ENCODE measurements around the gene SPON1. TPM values are rescaled to one million over a fixed set of nuclear protein-coding genes. Genes with fewer than 3 reads are reported as not detected.

SPON1 gene
- total RNA-seq, 1 experiment from 2014 or later, result not detected

DNA sequence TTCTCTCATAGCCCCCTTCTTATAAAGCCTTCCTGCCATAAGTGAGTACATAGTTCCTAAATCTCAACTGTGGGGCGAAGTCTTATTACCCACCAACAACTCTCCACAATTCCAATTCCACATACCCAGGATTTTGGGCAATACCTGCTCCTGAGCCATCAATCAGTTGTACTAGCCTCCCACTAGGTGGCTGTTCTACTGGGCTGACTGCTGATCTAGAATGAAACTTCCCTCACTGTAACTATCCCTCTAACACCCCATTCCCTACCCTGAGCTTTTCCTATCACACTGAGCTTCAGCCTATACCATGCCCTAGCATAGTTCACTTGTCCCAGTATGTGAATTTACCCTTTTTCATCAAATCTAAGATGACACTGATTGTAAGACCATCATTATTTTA, 344.0 kb downstream of the SPON1 start:
- no peaks in the 10 kb centered on the region for H3K36me3 ChIP-seq (ENCODE audit: low read depth, low read length)
- H3K9me2 ChIP-seq (replicated peaks; ENCODE audit: low read length), result no peaks in the 10 kb centered on the region
- no peaks in the 10 kb centered on the region for H3K9me3 ChIP-seq (ENCODE audit: low read length)
- CTCF ChIA-PET, result no interaction called here
- H3F3A ChIP-seq (ENCODE audit: low read length, unreplicated experiment), result no peaks in the 10 kb centered on the region
- intact Hi-C loops (cut with micrococcal nuclease), result no loop called here
- no TSS peak for BruUV-seq (replicated peaks)
- POLR2A ChIA-PET (ENCODE audit: unreplicated experiment), result no interaction called here
- no peaks in the 10 kb centered on the region for H3K27me3 ChIP-seq (ENCODE audit: low read length)
- no peak overlapping the region for H3K4me2 ChIP-seq (ENCODE audit: low read length)
- no peak overlapping the region for H3K9ac ChIP-seq (ENCODE audit: low read length)
- H3K79me2 ChIP-seq (ENCODE audit: low read length), result peaks cover 83% of the 10 kb centered on the region
- H3K4me3 ChIP-seq (ENCODE audit: low read length), result no peak overlapping the region
- TF ChIP-seq, protein P1, sequence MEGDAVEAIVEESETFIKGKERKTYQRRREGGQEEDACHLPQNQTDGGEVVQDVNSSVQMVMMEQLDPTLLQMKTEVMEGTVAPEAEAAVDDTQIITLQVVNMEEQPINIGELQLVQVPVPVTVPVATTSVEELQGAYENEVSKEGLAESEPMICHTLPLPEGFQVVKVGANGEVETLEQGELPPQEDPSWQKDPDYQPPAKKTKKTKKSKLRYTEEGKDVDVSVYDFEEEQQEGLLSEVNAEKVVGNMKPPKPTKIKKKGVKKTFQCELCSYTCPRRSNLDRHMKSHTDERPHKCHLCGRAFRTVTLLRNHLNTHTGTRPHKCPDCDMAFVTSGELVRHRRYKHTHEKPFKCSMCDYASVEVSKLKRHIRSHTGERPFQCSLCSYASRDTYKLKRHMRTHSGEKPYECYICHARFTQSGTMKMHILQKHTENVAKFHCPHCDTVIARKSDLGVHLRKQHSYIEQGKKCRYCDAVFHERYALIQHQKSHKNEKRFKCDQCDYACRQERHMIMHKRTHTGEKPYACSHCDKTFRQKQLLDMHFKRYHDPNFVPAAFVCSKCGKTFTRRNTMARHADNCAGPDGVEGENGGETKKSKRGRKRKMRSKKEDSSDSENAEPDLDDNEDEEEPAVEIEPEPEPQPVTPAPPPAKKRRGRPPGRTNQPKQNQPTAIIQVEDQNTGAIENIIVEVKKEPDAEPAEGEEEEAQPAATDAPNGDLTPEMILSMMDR (conservative IDR thresholded peaks at IDR 0.05; ENCODE audit: low read depth, low read length), result peak; percentile 41
- TF ChIP-seq EZH2 (IDR thresholded peaks at IDR 0.05; ENCODE audit: low read length, unreplicated experiment), result no peak
- TF ChIP-seq EZH2phosphoT487 (IDR thresholded peaks at IDR 0.05; ENCODE audit: borderline replicate concordance, low read length), result no peak
- H4K20me1 ChIP-seq (ENCODE audit: low read length), result no peaks in the 10 kb centered on the region
- peak; percentile 48 for ATAC-seq
- DNase-seq, result peak; percentile 30
- H3K27ac ChIP-seq (ENCODE audit: low read length), result no peak overlapping the region
- H2AFZ ChIP-seq (ENCODE audit: low read length), result no peak overlapping the region
- peaks cover 23% of the 10 kb centered on the region for H3K4me1 ChIP-seq (ENCODE audit: insufficient read depth, low read length)

DNA sequence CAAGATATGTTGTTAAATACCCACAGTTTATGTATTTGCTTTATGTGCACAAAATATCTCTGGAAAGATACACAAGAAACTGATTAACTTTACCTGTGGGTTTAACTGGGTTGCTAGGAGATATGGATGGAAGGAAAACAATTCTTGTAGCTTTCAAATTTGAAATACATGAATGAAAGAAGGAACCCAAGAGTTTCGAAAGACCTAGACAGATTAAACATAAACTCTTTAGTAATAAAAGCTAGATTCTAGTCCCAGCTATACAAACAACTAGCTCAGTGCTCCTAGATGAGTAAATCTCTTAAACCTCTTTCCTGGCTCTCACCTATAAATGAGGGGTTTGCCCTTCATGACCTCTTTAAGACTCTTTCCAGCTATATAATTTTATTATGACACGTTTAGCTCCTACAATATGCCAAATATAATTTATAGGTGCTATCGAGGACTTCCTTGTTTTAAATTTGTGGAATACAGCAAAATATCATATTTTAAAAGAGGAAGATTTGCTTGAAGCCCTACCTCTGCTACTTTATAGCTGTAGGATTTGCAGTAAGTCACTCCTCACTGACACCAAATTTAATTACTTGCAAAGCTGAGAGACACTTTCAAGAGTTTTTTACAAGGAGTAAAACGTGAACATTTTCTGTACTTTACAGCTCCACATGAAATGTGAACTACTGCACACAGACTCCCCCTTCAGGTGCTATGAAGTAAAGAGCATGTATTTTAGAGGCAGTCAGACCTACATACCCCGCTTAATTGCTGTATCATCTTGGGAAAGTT, 345.8 kb downstream of the SPON1 start:
- TF ChIP-seq, protein P1 (conservative IDR thresholded peaks at IDR 0.05; ENCODE audit: low read depth, low read length), result peak; percentile 69
- no peak for TF ChIP-seq EZH2 (IDR thresholded peaks at IDR 0.05; ENCODE audit: low read length, unreplicated experiment)
- TF ChIP-seq EZH2phosphoT487 (IDR thresholded peaks at IDR 0.05; ENCODE audit: borderline replicate concordance, low read length), result no peak
- Histone ChIP-seq H3K4me3 (ENCODE audit: low read length) (peak overlapping the region; percentile 22; the same call in 1 of the 2 replicates), H4K20me1 (ENCODE audit: low read length) (peaks cover 10% of the 10 kb centered on the region; the same call in 1 of the 2 replicates), H3K27me3 (ENCODE audit: low read length) (no peaks in the 10 kb centered on the region), H3K27ac (ENCODE audit: low read length) (peak overlapping the region; percentile 14), H3K4me1 (ENCODE audit: insufficient read depth, low read length) (peaks cover 36% of the 10 kb centered on the region), H3F3A (ENCODE audit: low read length, unreplicated experiment) (no peaks in the 10 kb centered on the region), H3K4me2 (ENCODE audit: low read length) (peak overlapping the region; percentile 64), H3K79me2 (ENCODE audit: low read length) (peaks cover 79% of the 10 kb centered on the region), H3K9ac (ENCODE audit: low read length) (no peak overlapping the region), H3K9me2 (replicated peaks; ENCODE audit: low read length) (no peaks in the 10 kb centered on the region), H3K9me3 (ENCODE audit: low read length) (no peaks in the 10 kb centered on the region), H2AFZ (ENCODE audit: low read length) (no peak overlapping the region), H3K36me3 (ENCODE audit: low read depth, low read length) (no peaks in the 10 kb centered on the region)
- BruUV-seq (replicated peaks), result no TSS peak
- POLR2A ChIA-PET (ENCODE audit: unreplicated experiment), result interaction anchor here (0.6 to 0.7 kb wide), 2 partner anchors 50 to 62 kb away, joined by 3 read pairs; no protein-coding TSS in a partner anchor
- intact Hi-C loops (cut with micrococcal nuclease), result loop anchor here (1.0 to 2.0 kb wide), 2 partner anchors 10 to 50 kb away; partner anchors contain the start of gene RRAS2
- CTCF ChIA-PET, result interaction anchor here (0.6 to 1.7 kb wide), 10 partner anchors 9 to 147 kb away, joined by 3 to 22 read pairs (median 4); no protein-coding TSS in a partner anchor
- peak; percentile 62 for DNase-seq
- ATAC-seq, result peak; percentile 49
